ENCODE measurements around the gene SEMA5B. TPM values are rescaled to one million over a fixed set of nuclear protein-coding genes. Genes with fewer than 3 reads are reported as not detected.

SEMA5B gene
- not detected in 2 replicates for total RNA-seq

GRCh38 chr3:123027292-123028232, at the start of gene SEMA5B:
SEMA5B (minus strand) TSS chr3:123027763; CDS start chr3:122961263, 66,500 bp downstream.

GRCh38 chr3:123066896-123067688, 39.5 kb upstream of the SEMA5B start, which contains the start of gene PDIA5:
PDIA5 (plus strand) TSS chr3:123067025; CDS start chr3:123067165, 140 bp downstream.

Other genes starting within 250 kb of the SEMA5B start
- 3.7 and 5.1 TPM in 2 replicates for gene HSPBAP1, start 233.9 kb downstream of the SEMA5B start, total RNA-seq
- gene SLC49A4, start 232.7 kb downstream of the SEMA5B start, total RNA-seq: 7.5 and 9.7 TPM in 2 replicates
- gene PDIA5, start 39.3 kb upstream of the SEMA5B start, total RNA-seq: 50.6 and 57.9 TPM in 2 replicates
- 40.9 and 45.8 TPM in 2 replicates for gene SEC22A, start 174.2 kb upstream of the SEMA5B start, total RNA-seq